ENCODE data around the gene ADCY5.

ADCY5 gene

DNA sequence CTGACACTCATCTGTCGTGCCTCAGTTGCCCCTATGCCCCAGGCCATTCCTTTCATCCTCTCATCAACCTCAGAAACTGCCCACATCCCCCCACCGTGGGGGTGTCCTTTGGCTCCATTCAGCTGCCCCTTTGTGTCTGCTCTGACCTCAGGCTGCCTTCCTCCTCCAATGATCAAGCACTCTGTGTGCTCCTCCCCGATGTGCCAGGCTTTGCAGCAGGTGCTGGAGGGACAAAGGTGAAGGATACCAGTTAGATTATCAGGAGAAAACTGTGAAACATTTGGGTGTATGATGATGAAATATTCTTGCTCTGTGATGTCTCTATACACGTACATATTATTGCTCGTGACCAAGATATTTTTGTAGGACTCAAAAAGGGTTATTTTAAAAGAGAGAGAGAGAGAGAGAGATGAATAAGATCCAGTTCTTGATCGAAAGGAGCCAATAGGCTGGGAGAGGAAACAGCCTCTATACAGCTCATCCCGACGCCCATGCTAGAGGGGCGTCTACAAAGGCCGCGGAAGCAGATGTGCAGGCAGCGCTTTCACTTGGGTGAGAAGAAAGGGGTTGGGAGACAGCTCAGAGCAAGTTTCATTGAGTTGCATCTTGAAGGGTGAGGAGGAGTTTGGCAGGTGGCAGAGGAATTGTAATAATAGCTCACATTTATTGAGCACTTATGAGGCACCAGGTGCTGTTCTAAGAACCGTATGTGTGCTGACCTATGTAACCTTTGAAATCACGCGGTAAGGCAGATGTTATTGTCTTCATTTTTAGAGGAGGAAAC, 28.3 kb upstream of the ADCY5 start:
- no peak overlapping the region for H3K27ac ChIP-seq
- TF ChIP-seq ZFX (IDR thresholded peaks at IDR 0.05) (no peak), CTCF (conservative IDR thresholded peaks at IDR 0.05) (no peak)

DNA sequence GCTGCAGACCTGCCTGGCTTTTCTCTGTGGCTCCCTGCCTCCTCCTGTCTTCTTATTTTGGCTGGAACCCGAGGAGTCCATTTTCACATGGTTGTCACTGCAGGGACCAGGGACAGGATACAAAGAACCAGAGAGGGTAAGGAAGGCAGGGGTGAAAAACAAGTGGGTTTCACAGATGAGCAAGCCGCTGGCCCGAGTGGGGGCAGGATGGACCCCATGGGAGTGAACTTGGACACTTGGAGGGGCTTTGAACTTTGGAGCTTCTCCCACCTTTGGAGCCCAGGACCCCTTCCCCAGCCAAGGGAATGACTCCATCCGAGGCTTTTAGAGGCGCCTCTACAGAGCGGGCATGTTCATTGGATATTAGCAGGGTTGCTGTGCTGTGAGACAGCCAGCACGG, 26.9 kb upstream of the ADCY5 start:
- TF ChIP-seq CTCF (conservative IDR thresholded peaks at IDR 0.05): no peak
- no peak for TF ChIP-seq ZFX (IDR thresholded peaks at IDR 0.05)
- no peak overlapping the region for H3K27ac ChIP-seq

GRCh38 chr3:123471106-123471505, 22.2 kb upstream of the ADCY5 start:
- TF ChIP-seq CTCF (conservative IDR thresholded peaks at IDR 0.05): no peak
- TF ChIP-seq ZFX (IDR thresholded peaks at IDR 0.05): no peak

GRCh38 chr3:123469323-123469995, 20.6 kb upstream of the ADCY5 start:
- TF ChIP-seq ZFX (IDR thresholded peaks at IDR 0.05) (no peak), CTCF (conservative IDR thresholded peaks at IDR 0.05) (no peak)

More at GRCh38 chr3:123471106-123471505, 22.2 kb upstream of the ADCY5 start:
- H3K27ac ChIP-seq: no peak overlapping the region

DNA sequence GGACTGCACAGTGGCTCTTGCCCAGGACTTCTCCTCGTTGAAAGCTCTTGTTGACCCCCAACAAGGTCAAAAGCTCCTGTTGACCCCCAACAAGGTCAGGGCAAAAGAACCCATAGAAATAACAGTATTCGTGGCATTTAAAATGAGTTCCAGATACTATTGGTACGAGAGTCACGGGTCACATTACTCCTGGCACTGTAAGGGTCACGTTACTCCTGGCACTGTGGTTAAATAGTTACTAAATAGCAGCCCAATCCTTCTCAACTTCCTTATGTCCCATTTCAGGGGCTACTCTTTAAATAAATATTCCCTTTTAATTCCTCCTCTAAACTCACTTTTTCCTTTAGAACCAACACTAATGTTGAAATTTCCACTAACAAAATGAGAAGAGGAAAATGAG, 18.2 kb upstream of the ADCY5 start:
- H3K27ac ChIP-seq: no peak overlapping the region
- no peak for TF ChIP-seq ZFX (IDR thresholded peaks at IDR 0.05)
- no peak for TF ChIP-seq CTCF (conservative IDR thresholded peaks at IDR 0.05)

More at GRCh38 chr3:123469323-123469995, 20.6 kb upstream of the ADCY5 start:
- no peak overlapping the region for H3K27ac ChIP-seq

DNA sequence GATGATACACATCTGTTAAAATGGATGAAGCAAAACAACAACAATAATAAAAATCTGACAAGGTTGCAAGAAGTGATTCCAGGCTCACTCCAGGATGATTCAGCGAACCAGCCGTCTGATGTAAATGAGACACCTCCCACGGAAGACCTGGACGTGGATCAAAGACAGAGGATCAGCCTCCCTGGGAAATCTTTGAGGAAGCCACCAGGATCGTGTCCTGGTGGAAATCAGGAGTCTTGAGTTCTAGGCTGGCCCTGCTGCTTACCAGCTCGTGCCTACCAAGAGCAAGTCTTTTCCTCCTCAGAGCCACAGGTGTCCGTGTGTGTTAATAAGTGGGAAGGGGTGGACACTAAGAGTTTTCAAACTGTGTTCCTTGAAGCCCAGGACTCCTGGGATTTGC, 15.3 kb upstream of the ADCY5 start:
- TF ChIP-seq CTCF (conservative IDR thresholded peaks at IDR 0.05) (no peak), ZFX (IDR thresholded peaks at IDR 0.05) (no peak)
- no peak overlapping the region for H3K27ac ChIP-seq

- H3K27ac ChIP-seq: no peak overlapping the region
- TF ChIP-seq CTCF (conservative IDR thresholded peaks at IDR 0.05): no peak
- no peak for TF ChIP-seq ZFX (IDR thresholded peaks at IDR 0.05)
These were observed 11.0 kb upstream of the ADCY5 start for GRCh38 chr3:123459862-123460261.
